Endothelial cell of umbilical vein (primary cell): ENCODE measurements around the gene COL8A1. TPM values are rescaled to one million over a fixed set of nuclear protein-coding genes. Genes with fewer than 3 reads are reported as not detected.

Experiments
- BruUV-seq: library from RNA; stranded (reverse); fragments of 400-500 nt; replicated peaks from 2 replicates; lab custom pipeline; 2021; lab: Mats Ljungman, UMichigan
- CTCF ChIA-PET: fragments of 300-600, 350-600 bp; sonication (Branson Sonifier 250); formaldehyde crosslinking; loops from one replicate; lab custom pipeline; 2021; ENCODE audit warnings: antibody characterized with exemption, inconsistent platforms; lab: Charles Lee
- POLR2A ChIA-PET: fragments of 300-600, 350-600 bp; sonication (Branson Sonifier 250); formaldehyde crosslinking; loops from one replicate; lab custom pipeline; 2021; ENCODE audit warnings: antibody characterized with exemption, inconsistent platforms; lab: Charles Lee
- DNase-seq: peaks from one replicate; pipeline ENCODE4 v3.0.0-alpha.2; 2011; ENCODE audit warnings: low read depth, low spot score
- FAIRE-seq: peaks from 2 replicates; lab custom pipeline; 2011; peaks lifted over from hg19 to GRCh38; lab: Jason Lieb, UNC
- H2AFZ ChIP-seq: 2 replicates; pipeline ENCODE4 v1.6.0; 2012; ENCODE audit warnings: low read depth, low read length, control low read depth, inconsistent platforms
- H3K27ac ChIP-seq: 2 replicates; pipeline ENCODE4 v1.5.1; 2011; ENCODE audit warnings: low read depth, mild to moderate bottlenecking, control low read depth, low read length, moderate library complexity; ENCODE audit not compliant: insufficient read depth
- H3K27me3 ChIP-seq, 2 experiments: 2 replicates each; pipeline versions ENCODE4 v1.6.0 to v1.6.1; 2011; ENCODE audit warnings: low read length in 2 of 2, mixed read lengths in 1 of 2; ENCODE audit not compliant: control insufficient read depth in 2 of 2, insufficient read depth in 2 of 2
- H3K36me3 ChIP-seq, 2 experiments: 2 replicates in 1 of 2; 3 replicates in 1 of 2; pipeline ENCODE4 v1.5.1; 2011; ENCODE audit warnings: low read length in 2 of 2, mild to moderate bottlenecking in 1 of 2, moderate library complexity in 1 of 2; ENCODE audit not compliant: control insufficient read depth in 2 of 2, insufficient read depth in 2 of 2; ENCODE audit errors: extremely low read depth in 1 of 2
- H3K4me1 ChIP-seq: 3 replicates; pipeline ENCODE4 v1.5.1; 2011; ENCODE audit warnings: mild to moderate bottlenecking, low read length; ENCODE audit not compliant: control insufficient read depth, insufficient read depth; ENCODE audit errors: extremely low read depth
- H3K4me2 ChIP-seq: 2 replicates; pipeline ENCODE4 v1.6.1; 2011; ENCODE audit warnings: low read length, control low read depth, mixed read lengths; ENCODE audit not compliant: insufficient read depth
- H3K4me3 ChIP-seq, 3 experiments: fragments of 200-600 bp in 1 of 3; sonication (generic), shearing (Covaris generic) in 1 of 3; replicated peaks in 1 of 3; 2 replicates each; pipeline ENCODE4 v1.5.1; 2011 to 2016; ENCODE audit warnings: control low read depth in 3 of 3, low read length in 3 of 3, mild to moderate bottlenecking in 2 of 3, inconsistent platforms in 1 of 3, low read depth in 1 of 3, moderate library complexity in 1 of 3; ENCODE audit not compliant: insufficient read depth in 1 of 3
- H3K79me2 ChIP-seq: 2 replicates; pipeline ENCODE4 v1.6.0; 2012; ENCODE audit warnings: low read length, inconsistent platforms; ENCODE audit not compliant: control insufficient read depth, insufficient read depth
- H3K9ac ChIP-seq: replicated peaks from 2 replicates; pipeline ENCODE3; 2011; ENCODE audit warnings: low read length, control low read depth; ENCODE audit not compliant: insufficient read depth; ENCODE audit errors: extremely low read depth
- H3K9me1 ChIP-seq: replicated peaks from 3 replicates; pipeline ENCODE4 v1.6.0; 2011; ENCODE audit warnings: mild to moderate bottlenecking, low read length; ENCODE audit not compliant: control insufficient read depth, insufficient read depth; ENCODE audit errors: extremely low read depth
- H3K9me3 ChIP-seq: replicated peaks from 2 replicates; pipeline ENCODE4 v1.5.1; 2012; ENCODE audit warnings: low read length, inconsistent platforms; ENCODE audit not compliant: control insufficient read depth, insufficient read depth
- H4K20me1 ChIP-seq: replicated peaks from 2 replicates; pipeline ENCODE3; 2011; ENCODE audit warnings: mild to moderate bottlenecking, low read length; ENCODE audit not compliant: control insufficient read depth, insufficient read depth; ENCODE audit errors: extremely low read depth
- FOS ChIP-seq: IDR thresholded peaks from 2 replicates; pipeline ENCODE4 v1.6.1; 2011; ENCODE audit warnings: mild to moderate bottlenecking, low read length, moderate library complexity, borderline replicate concordance; ENCODE audit not compliant: insufficient read depth
- JUN ChIP-seq: IDR thresholded peaks from 2 replicates; pipeline ENCODE4 v1.6.1; 2011; ENCODE audit warnings: borderline replicate concordance, low read depth; ENCODE audit not compliant: insufficient read length, insufficient read depth
- MYC ChIP-seq: IDR thresholded peaks from one replicate; pipeline ENCODE4 v1.6.1; 2011; ENCODE audit warnings: mild to moderate bottlenecking, low read depth, low read length
- dilution Hi-C: fragments of 300-500 bp; cut with MboI; formaldehyde crosslinking; loops from one replicate; pipeline ENCODE4 v1.15.0; 2019; ENCODE audit warnings: low sequenced_read_pairs; ENCODE audit not compliant: extremely low pct_ligation_motif_present
- intact Hi-C: fragments of 100-400 bp; cut with micrococcal nuclease; formaldehyde crosslinking; loops from one replicate; pipeline ENCODE4 v1.10.0; 2022
- polyA plus RNA-seq, 4 experiments: library from polyadenylated mRNA; depleted of rRNA in 3 of 4; stranded (reverse) in 3 of 4; unstranded in 1 of 4; fragments of >200 nt; gene quantifications; 2 replicates each; pipeline versions ENCODE4 v1.2.1 to v1.2.3, GENCODE V29; 2011 to 2012; ENCODE audit warnings: missing spikeins in 1 of 4
- total RNA-seq: library from RNA; stranded (reverse); gene quantifications from 2 replicates; pipeline ENCODE4 v1.2.3, GENCODE V29; 2021

Gene COL8A1
- total and polyA plus RNA-seq, 2 donors (not counting 3 experiments of a cell fraction or from before 2014, with no cell fraction given) = 358 to 634 TPM

DNA sequence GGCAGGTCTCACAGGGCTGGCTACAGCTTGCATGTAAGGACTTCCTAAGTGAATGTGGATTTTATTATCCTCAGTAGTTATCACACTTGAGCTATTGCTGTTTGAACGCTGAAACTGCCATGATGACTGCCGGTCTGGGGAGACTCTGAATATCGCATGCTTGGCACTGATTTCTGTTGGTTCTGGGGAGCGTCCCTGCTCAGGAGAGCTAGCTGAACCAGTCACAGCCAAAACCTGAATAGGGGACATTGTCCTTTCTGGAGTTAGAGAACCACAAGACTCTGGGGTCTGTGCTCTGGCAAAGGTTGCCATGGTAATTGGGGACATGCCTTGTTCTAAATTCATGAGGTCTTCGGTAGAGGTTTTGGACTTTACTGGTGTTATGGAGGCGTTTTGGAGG is 210.0 kb downstream of the COL8A1 start:
- DNase-seq = no peak
- H3K4me2 ChIP-seq = no peak overlapping the region
- intact Hi-C loops (no loop called here), dilution Hi-C loops (no loop called here)
- no peak overlapping the region for H3K4me3 ChIP-seq
- no peak overlapping the region for H3K9ac ChIP-seq
- TF ChIP-seq MYC (no peak), FOS (no peak), JUN (no peak)
- no peaks in the 10 kb centered on the region for H3K9me3 ChIP-seq
- FAIRE-seq = no peak
- no peak overlapping the region for H2AFZ ChIP-seq
- POLR2A ChIA-PET = no interaction called here
- H3K27ac ChIP-seq = no peak overlapping the region
- no peaks in the 10 kb centered on the region for H3K27me3 ChIP-seq
- BruUV-seq = no TSS peak
- CTCF ChIA-PET = no interaction called here
- peaks cover 5% of the 10 kb centered on the region for H4K20me1 ChIP-seq
- peaks cover 41% of the 10 kb centered on the region for H3K79me2 ChIP-seq
- peaks cover 3 to 5% of the 10 kb centered on the region in 2 experiments for H3K36me3 ChIP-seq
- H3K4me1 ChIP-seq = peaks cover 14% of the 10 kb centered on the region
- H3K9me1 ChIP-seq = no peaks in the 10 kb centered on the region

Other genes with a start within 250 kb of the COL8A1 start
- 60.6 and 61.9 TPM in 2 replicates for gene CMSS1, start 179.3 kb downstream of the COL8A1 start, total RNA-seq
- gene CMSS1, start 179.3 kb downstream of the COL8A1 start, polyA plus RNA-seq = 8.2 and 9.7 TPM in 2 replicates